GM19468 (cell line): ENCODE results near the gene BCAP29.
"Not testable (repeated sequence)": the region's sequence is repeated elsewhere in the genome, so short reads cannot be mapped to it uniquely, and the experiment has no call there.

ENCODE experiments used
- ATAC-seq: cut with Tn5 transposase; IDR thresholded peaks from one replicate; pipeline ENCODE4 v1.9.1; 2021; ENCODE audit warnings: mild to moderate bottlenecking, moderate library complexity, moderate number of reproducible peaks; ENCODE audit not compliant: unreplicated experiment; ENCODE audit errors: extremely low read depth

BCAP29 gene

GRCh38 chr7:107615910-107616680, 36.0 kb downstream of the BCAP29 start:
- no peak for ATAC-seq

DNA sequence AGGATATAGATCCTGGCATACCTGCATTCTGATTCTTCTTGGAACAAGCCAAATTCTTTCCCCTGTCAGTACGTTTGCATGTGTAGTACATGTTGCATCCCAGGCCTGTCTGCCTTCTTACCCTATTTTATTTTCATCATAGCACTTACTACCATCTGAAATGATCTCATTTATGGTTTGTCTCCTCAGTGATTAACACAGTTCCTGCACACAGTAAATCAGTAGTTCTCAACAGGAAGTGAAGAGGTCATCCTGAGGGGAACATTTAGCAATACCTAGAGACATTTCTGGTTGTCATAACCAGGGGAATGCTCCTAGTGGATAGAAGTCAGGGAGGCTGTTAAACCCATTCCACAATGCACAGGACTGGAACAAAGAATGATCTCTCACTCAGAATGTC, 42.4 kb downstream of the BCAP29 start:
- ATAC-seq, result no peak

DNA sequence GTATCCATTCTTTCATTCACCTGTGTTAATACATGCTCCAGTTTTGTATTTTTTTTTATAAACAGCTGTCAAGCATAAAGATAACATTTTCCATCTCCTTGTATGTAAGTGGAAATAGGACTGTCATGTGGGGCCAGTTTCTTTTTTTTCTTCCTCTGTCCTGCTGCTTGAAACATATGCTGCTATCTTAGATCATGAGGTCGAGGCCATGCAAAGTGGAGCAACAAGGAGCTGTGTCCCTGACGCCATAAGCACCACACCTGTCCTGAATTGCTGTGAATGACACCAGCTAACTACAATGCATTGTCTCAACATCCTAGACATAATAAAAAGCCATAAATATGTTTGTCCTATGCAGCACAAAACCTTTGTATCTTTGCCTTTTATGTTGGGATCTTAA, 42.8 kb downstream of the BCAP29 start:
- no peak for ATAC-seq

- ATAC-seq, result no peak
Measured at GRCh38 chr7:107627002-107627401, 47.0 kb downstream of the BCAP29 start.

DNA sequence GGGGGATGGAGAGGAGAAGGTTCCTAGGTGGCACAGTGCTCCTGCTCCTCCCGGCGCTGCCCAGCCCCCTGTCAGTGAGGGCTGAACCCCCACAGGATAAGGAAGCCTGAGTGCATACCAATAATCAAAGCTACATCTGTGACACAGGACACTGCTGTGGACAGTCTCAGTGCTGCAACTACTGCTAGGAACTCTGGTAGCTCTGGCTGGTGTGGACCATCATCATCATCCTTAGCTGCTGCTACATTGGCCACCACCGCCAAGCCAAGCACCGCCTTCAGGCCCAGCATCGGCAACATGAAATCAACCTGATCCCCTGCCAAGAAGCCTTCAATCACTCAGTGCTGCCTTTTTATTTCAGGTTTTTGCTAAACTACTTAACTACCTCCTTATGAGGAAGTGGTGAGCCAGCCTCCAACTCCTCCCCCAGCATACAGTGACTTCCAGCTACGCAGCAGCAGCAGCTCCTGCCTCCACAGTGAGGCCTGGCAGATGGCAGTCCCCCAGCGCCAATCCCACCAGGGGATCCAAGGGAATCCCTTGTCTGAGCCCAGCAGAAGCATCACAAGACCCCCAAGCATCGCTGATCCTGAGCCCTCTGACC, 48.5 kb downstream of the BCAP29 start:
- ATAC-seq, result no peak

DNA sequence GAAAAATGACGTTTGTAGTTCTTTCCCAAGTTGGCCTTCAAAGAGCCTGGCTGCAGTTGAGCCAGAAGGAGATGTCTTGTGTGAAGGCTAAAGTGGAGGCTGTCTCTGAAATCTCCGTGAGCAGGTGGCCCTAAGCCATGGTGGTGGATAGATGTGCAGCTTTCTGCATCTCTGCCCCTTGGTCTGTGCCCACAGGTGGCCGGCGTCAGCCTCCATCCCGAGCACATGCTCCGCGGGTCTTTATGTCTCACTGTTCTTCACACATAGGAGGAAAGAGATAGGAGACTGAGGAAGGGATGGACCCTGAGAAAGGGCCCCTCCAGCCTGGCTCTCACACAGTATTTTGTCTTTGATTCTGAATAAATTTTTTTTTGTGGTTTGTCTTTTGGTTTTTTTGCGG, 50.3 kb downstream of the BCAP29 start:
- ATAC-seq, result no peak

- no peak for ATAC-seq
Measured at GRCh38 chr7:107631588-107632491, 51.8 kb downstream of the BCAP29 start.

DNA sequence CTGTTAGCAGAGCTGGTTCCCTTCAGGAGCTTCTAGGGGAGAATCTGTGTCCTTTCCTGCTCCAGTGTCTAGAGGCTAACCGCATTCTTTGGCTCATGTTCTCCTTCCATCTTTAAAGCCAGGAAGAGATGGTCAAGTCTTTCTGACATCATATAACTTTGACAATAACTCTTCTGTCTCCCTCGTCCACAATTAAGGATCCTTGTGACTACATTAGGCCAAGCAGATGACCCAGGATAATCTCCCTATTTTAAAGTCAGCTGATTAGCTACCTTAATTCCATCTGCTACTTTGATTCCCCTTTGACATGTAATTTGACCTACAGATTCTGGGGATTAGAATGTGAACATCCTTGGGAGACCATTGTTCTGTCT, 52.4 kb downstream of the BCAP29 start:
- no peak for ATAC-seq

DNA sequence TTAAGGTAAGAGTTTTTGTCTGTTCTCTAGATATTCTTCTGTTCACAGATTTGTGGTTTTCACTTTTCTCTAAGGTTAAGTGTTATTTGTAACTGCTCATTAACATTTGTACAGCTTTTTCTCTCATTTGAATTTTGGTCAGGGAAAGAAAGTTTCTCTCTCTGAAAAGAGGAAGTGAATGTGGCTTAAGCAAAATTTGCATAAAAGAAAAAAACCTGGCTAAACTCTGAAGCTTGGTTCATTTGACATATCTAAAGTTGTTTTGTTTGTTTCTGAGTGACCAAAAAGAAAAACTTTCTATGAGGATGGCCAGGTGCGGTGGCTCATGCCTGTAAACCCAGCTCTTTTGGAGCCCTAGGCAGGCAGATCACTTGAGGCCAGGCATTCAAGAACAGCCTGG, 58.5 kb downstream of the BCAP29 start:
- ATAC-seq, result peak; percentile 95

DNA sequence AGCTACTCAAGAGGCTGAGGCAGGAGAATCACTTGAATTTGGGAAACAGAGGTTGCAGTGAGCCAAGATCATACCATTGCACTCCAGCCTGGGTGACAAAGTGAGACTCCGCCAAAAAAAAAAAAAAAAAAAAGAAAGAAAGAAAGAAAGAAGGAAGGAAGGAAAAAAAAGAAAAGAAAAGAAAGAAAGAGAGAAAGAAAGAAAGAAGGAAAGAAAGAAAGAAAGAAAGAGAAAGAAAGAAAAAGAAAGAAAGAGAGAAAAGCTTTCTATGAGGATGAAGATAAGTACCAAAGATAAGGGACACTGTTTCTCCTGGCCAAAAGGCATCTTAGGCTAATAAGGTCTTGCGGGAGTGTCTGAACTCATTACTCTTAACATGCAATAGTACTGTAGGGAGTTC, 59.0 kb downstream of the BCAP29 start:
- not testable (repeated sequence) for ATAC-seq

DNA sequence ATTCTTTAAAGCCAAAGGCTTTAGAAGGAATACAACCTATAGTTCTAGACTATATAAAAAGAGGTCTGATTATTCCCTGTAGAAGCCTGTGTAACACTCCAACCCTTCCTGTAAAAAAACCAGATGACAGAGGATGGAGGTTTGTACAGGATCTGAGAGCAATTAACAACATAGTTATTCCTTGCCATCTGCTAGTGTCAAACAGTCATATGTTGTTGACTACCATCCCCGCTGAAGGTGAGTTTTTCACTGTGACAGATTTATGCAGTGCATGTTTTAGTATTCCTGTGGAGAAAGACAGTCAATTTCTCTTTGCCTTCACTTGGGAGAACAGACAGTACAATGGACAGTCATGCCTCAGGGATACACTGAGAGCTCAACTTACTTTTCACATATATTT, 61.6 kb downstream of the BCAP29 start:
- ATAC-seq, result no peak

DNA sequence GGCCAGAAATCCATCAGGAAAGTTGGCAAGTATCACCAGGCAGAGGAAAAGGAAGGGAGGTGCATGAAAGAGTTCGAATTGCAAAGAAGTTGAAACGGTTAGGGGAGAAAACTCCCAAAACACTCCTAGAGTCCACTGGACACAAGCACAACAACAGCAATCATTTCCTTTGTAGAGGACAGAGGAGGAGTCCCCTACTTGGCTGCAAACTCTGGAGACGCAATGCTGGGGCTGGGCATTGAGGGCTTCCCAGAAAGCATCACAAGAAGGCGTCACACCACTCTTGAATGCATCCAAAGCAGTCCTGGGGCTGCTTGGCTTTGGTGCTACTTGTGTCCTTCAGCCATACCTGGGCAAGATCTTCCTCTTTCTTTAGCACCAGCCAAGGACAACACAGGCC, 62.5 kb downstream of the BCAP29 start:
- ATAC-seq, result no peak

DNA sequence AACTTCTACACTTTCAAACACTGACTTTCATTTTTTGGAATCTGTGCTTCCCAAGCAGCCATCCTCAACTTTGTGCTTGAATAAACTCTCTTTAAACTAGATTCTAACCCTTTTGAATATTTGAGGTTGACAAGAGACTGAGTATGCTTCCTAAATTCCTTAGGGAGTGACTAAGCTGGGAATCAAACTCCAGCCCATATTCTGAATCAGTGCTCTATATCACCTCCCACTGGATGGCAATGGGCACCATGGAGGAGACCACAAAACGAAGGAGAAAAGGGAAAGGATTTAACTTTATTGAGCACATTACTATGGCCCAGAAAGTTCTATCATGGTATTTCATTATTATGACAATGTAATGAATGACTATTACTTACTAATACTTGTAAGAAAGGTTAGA, 63.4 kb downstream of the BCAP29 start:
- ATAC-seq, result no peak

- ATAC-seq, result no peak
Measured at GRCh38 chr7:107643938-107644308, 63.9 kb downstream of the BCAP29 start.

GRCh38 chr7:107644309-107644974, 64.4 kb downstream of the BCAP29 start:
- no peak for ATAC-seq

DNA sequence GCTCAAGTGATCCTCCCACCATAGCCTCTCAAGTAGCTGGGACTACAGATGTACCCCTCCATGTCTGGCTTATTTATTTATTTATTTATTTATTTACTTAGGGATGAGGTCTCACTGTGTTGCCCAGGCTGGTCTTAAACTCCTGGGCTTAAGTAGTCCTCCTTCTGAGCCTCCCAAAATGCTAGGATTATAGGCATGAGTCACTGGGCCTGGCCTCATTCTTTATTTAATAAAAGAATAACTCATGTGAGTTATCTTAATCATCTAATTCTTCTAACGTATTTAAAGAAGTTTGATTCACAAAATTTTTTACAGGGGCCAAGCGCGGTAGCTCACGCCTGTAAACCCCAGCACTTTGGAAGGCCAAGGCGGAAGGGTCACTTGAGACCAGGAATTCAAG, 72.6 kb downstream of the BCAP29 start:
- no peak for ATAC-seq

- ATAC-seq, result no peak
Measured at GRCh38 chr7:107658467-107658866, 78.4 kb downstream of the BCAP29 start.

DNA sequence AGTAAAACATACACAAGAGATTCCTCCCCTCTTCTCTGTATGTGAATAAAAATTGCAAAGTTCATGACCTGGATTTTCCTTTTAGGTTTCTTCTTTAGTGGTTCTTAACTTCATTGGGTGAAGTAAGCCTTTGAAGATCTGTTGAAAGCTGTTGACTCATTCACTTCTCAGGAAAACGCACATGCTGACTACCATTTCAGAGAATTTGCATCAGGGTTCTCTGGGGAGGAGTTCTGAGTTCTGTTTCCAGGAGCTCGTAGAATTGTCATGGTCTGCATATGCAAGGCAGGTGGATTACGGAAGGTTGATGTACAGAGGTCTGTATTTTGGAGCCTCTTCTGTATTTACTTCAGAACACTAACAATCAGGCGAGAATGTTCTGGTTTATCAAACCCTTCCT, 79.6 kb downstream of the BCAP29 start:
- ATAC-seq, result no peak

DNA sequence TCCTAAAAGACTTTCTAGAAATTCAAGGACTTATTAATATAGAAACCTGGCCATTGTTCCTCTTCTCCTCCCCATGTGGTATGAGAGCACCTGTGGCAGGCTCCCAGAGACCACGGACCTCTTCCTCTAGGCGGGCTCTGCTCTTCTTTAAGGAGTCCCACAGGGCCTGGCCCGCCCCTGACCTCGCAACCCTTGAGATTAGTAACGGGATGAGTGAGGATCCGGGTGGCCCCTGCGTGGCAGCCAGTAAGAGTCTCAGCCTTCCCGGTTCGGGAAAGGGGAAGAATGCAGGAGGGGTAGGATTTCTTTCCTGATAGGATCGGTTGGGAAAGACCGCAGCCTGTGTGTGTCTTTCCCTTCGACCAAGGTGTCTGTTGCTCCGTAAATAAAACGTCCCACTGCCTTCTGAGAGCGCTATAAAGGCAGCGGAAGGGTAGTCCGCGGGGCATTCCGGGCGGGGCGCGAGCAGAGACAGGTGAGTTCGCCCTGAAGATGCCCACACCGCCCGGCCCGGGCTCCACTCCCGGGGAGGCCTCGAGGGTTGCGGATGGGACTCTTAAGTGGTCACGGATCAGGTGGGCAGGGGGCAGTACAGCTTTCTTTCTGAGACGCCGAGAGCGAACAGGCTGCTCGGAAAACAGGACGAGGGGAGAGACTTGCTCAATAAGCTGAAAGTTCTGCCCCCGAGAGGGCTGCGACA, 80.5 kb downstream of the BCAP29 start, which contains the start of gene SLC26A4:
Gene SLC26A4, plus strand, starts transcription at position 448 of the 700 bp plus-strand sequence. CDS start 814 bp downstream, outside the sequence.
- no peak for ATAC-seq
